ENCODE measurements around the gene TMEM212.

DNA sequence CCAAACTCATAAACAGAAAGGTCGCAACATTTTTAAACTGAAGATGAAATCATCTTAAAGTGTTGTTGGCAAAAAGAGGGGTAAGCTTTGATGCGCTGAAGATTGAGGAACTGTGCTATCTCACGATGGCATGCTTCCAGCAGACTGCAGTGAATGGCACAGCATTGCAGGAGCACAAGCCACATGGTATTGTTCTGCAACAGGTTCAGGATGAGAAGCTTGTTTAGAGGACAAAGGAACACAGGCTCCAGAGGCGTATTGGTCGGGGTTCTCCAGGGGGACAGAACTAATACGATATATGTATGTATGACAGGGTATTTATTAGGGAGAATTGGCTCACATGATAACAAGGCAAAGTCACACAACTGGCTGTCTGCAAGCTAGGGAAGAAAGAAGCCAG lies 19.0 kb upstream of the TMEM212 start:
- TF ChIP-seq, protein P1, sequence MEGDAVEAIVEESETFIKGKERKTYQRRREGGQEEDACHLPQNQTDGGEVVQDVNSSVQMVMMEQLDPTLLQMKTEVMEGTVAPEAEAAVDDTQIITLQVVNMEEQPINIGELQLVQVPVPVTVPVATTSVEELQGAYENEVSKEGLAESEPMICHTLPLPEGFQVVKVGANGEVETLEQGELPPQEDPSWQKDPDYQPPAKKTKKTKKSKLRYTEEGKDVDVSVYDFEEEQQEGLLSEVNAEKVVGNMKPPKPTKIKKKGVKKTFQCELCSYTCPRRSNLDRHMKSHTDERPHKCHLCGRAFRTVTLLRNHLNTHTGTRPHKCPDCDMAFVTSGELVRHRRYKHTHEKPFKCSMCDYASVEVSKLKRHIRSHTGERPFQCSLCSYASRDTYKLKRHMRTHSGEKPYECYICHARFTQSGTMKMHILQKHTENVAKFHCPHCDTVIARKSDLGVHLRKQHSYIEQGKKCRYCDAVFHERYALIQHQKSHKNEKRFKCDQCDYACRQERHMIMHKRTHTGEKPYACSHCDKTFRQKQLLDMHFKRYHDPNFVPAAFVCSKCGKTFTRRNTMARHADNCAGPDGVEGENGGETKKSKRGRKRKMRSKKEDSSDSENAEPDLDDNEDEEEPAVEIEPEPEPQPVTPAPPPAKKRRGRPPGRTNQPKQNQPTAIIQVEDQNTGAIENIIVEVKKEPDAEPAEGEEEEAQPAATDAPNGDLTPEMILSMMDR (IDR thresholded peaks at IDR 0.05; ENCODE audit: low read depth, low read length), result no peak
- TF ChIP-seq MYC (IDR thresholded peaks at IDR 0.05; ENCODE audit: low read depth, low read length), result no peak
- TF ChIP-seq, protein P2, sequence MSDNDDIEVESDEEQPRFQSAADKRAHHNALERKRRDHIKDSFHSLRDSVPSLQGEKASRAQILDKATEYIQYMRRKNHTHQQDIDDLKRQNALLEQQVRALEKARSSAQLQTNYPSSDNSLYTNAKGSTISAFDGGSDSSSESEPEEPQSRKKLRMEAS (IDR thresholded peaks at IDR 0.05; ENCODE audit: low read depth, low read length), result peak; percentile 43; the same call in 1 of the 2 replicates

Measured in NB4 (cell line).